Suprapubic skin (tissue), 4 donors: ENCODE data around the gene PPP1R26. TPM values are rescaled to one million over a fixed set of nuclear protein-coding genes. Genes with fewer than 3 reads are reported as not detected.

Experiments used
- DNase-seq, 2 donors: peaks; one replicate each; pipeline ENCODE4 v3.0.0-alpha.2; 2019; ENCODE audit warnings: low spot score in 2 of 2
- H3K27ac ChIP-seq: fragments of 200-600 bp; sonication (generic); one replicate; pipeline ENCODE4 v1.5.1; 2019
- H3K27me3 ChIP-seq: fragments of 200-600 bp; sonication (generic); one replicate; pipeline ENCODE4 v1.5.1; 2019
- H3K36me3 ChIP-seq: fragments of 200-600 bp; sonication (generic); one replicate; pipeline ENCODE4 v1.5.1; 2019
- H3K4me1 ChIP-seq: fragments of 200-600 bp; sonication (generic); one replicate; pipeline ENCODE4 v1.5.1; 2019
- H3K4me3 ChIP-seq: fragments of 200-600 bp; sonication (generic); one replicate; pipeline ENCODE4 v1.5.1; 2019; ENCODE audit warnings: mild to moderate bottlenecking
- H3K9me3 ChIP-seq: fragments of 200-600 bp; sonication (generic); one replicate; pipeline ENCODE4 v1.5.1; 2019
- EP300 ChIP-seq: sonication (generic); formaldehyde crosslinking; IDR thresholded peaks from one replicate; pipeline ENCODE4 v1.6.1; 2017; ENCODE audit warnings: antibody characterized with exemption
- POLR2A ChIP-seq, 2 donors: fragments of 450-650 bp; IDR thresholded peaks; one replicate each; pipeline ENCODE4 v1.6.1; 2017; ENCODE audit warnings: antibody characterized with exemption in 2 of 2, mild to moderate bottlenecking in 2 of 2, moderate library complexity in 2 of 2
- POLR2AphosphoS5 ChIP-seq, 3 donors: sonication (generic); formaldehyde crosslinking; IDR thresholded peaks; one replicate each; pipeline ENCODE4 v1.6.1; 2017; ENCODE audit warnings: antibody characterized with exemption in 3 of 3
- WGBS: methylation state at CpG from one replicate; pipeline ENCODE4 v1.1.5; 2018; 5-methylcytosine and 5-hydroxymethylcytosine counted together
- total RNA-seq, 4 donors: library from RNA; depleted of rRNA; stranded (reverse); fragments of >200 nt; gene quantifications; one replicate each; pipeline ENCODE4 v1.1.0, GENCODE V29; 2016
- TF ChIP-seq, protein P1 (sequence below), 2 donors: fragments of 200-600 bp in 1 of 2; fragments of 450-650 bp in 1 of 2; sonication (generic) in 1 of 2; IDR thresholded peaks; one replicate each; pipeline ENCODE4 v1.5.1; 2016 to 2019; ENCODE audit warnings: antibody characterized with exemption in 2 of 2, mild to moderate bottlenecking in 1 of 2, moderate library complexity in 1 of 2

Gene PPP1R26
- total RNA-seq, 4 donors from 2014 or later = 6.2 to 11.0 (median 9.0) TPM

DNA sequence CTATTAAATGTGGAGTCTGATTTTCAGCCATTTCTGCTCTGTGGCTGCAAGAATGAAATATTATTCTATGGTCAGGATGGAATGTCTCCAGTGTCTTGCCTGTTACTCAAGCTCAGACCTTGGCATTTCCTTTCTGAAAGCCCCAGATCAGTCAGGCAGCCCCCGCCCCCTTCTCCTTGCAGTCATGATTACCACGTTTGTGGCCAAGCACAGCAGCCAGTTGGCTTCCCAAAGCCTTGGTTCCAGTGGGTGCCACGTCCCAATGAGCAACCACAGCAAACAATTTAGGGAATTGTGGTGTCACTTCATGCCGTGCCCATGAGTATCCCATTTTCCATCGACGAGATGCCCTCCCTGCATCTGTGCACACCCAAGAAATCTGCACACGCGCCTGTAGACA is 56.6 kb downstream of the PPP1R26 start:
- 76% methylated on average over 8 of the region's 8 CpGs for WGBS
- no peak overlapping the region for H3K4me3 ChIP-seq
- no peaks in the 10 kb centered on the region for H3K4me1 ChIP-seq
- TF ChIP-seq POLR2AphosphoS5 (IDR thresholded peaks at IDR 0.05) (no peak), POLR2A (IDR thresholded peaks at IDR 0.05) (no peak), EP300 (no peak)
- TF ChIP-seq, protein P1, sequence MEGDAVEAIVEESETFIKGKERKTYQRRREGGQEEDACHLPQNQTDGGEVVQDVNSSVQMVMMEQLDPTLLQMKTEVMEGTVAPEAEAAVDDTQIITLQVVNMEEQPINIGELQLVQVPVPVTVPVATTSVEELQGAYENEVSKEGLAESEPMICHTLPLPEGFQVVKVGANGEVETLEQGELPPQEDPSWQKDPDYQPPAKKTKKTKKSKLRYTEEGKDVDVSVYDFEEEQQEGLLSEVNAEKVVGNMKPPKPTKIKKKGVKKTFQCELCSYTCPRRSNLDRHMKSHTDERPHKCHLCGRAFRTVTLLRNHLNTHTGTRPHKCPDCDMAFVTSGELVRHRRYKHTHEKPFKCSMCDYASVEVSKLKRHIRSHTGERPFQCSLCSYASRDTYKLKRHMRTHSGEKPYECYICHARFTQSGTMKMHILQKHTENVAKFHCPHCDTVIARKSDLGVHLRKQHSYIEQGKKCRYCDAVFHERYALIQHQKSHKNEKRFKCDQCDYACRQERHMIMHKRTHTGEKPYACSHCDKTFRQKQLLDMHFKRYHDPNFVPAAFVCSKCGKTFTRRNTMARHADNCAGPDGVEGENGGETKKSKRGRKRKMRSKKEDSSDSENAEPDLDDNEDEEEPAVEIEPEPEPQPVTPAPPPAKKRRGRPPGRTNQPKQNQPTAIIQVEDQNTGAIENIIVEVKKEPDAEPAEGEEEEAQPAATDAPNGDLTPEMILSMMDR (IDR thresholded peaks at IDR 0.05) = no peak
- H3K36me3 ChIP-seq = no peaks in the 10 kb centered on the region
- no peaks in the 10 kb centered on the region for H3K9me3 ChIP-seq
- DNase-seq = peak in 1 of 2 donors; percentile 72
- H3K27me3 ChIP-seq = peaks cover 34% of the 10 kb centered on the region
- no peak overlapping the region for H3K27ac ChIP-seq

Other genes starting within 250 kb of the PPP1R26 start
- gene MRPS2, start 20.9 kb downstream of the PPP1R26 start, total RNA-seq = 10 to 100 TPM; 51.5 to 61.7 (median 55.1) TPM
- gene LCN1, start 41.7 kb downstream of the PPP1R26 start, total RNA-seq = not detected
- gene OBP2A, start 66.3 kb downstream of the PPP1R26 start, total RNA-seq = 1 to 10 TPM in 3 of 4 donors, not detected in 1; 1.0 to 3.9 (median 1.7) TPM
- 1 to 10 TPM in 1 of 4 donors, not detected in 3; 5.6 TPM for gene PAEP, start 82.0 kb downstream of the PPP1R26 start, total RNA-seq
- not detected for gene GLT6D1, start 159.8 kb downstream of the PPP1R26 start, total RNA-seq
- gene LCN9, start 183.5 kb downstream of the PPP1R26 start, total RNA-seq = not detected
- gene SOHLH1, start 219.7 kb downstream of the PPP1R26 start, total RNA-seq = not detected
- under 1 TPM in 2 of 4 donors, not detected in 2; 0.10 to 0.23 TPM for gene KCNT1, start 222.4 kb downstream of the PPP1R26 start, total RNA-seq